H1 (cell line): ENCODE measurements around the gene DRGX. TPM values are rescaled to one million over a fixed set of nuclear protein-coding genes. Genes with fewer than 3 reads are reported as not detected.

ENCODE experiments used
- CTCF ChIA-PET: fragments of 300-600 bp; sonication (Branson Sonifier 250); formaldehyde crosslinking; loops from one replicate; lab custom pipeline; 2021; ENCODE audit not compliant: partially characterized antibody; lab: Charles Lee
- POLR2A ChIA-PET: fragments of 300-600 bp; sonication (Branson Sonifier 250); formaldehyde crosslinking; loops from one replicate; lab custom pipeline; 2021; ENCODE audit warnings: inconsistent platforms; ENCODE audit not compliant: partially characterized antibody; lab: Charles Lee
- DNase-seq, 2 experiments: peaks; one replicate each; pipeline versions ENCODE4 v3.0.0 to v3.0.0-alpha.2; 2010 to 2022; ENCODE audit warnings: low spot score in 2 of 2, low read depth in 1 of 2, mixed read lengths in 1 of 2
- FAIRE-seq: peaks from 2 replicates; lab custom pipeline; 2011; peaks lifted over from hg19 to GRCh38; lab: Jason Lieb, UNC
- H2AFZ ChIP-seq: 2 replicates; pipeline ENCODE4 v1.8.1; 2012; ENCODE audit warnings: low read length, inconsistent platforms
- H2AK5ac ChIP-seq: 2 replicates; pipeline ENCODE4 v1.6.1; 2013; ENCODE audit warnings: low read depth, low read length
- H2BK120ac ChIP-seq: replicated peaks from 2 replicates; pipeline ENCODE3; 2013; ENCODE audit warnings: low read depth, low read length, inconsistent platforms
- H2BK12ac ChIP-seq: 2 replicates; pipeline ENCODE4 v1.6.1; 2013; ENCODE audit warnings: low read depth, low read length
- H2BK15ac ChIP-seq: 2 replicates; pipeline ENCODE4 v1.6.1; 2013; ENCODE audit warnings: low read length
- H2BK20ac ChIP-seq: 2 replicates; pipeline ENCODE4 v1.6.1; 2013; ENCODE audit warnings: low read length
- H2BK5ac ChIP-seq: 2 replicates; pipeline ENCODE4 v1.6.1; 2013; ENCODE audit warnings: low read depth, low read length
- H3K14ac ChIP-seq: 2 replicates; pipeline ENCODE4 v1.6.1; 2013; ENCODE audit warnings: inconsistent platforms; ENCODE audit not compliant: insufficient read length
- H3K18ac ChIP-seq: 2 replicates; pipeline ENCODE4 v1.6.1; 2013; ENCODE audit warnings: low read length; ENCODE audit errors: extremely low read depth
- H3K23ac ChIP-seq: 2 replicates; pipeline ENCODE4 v1.6.1; 2013; ENCODE audit warnings: inconsistent platforms; ENCODE audit not compliant: insufficient read length
- H3K23me2 ChIP-seq: 2 replicates; pipeline ENCODE4 v1.6.1; 2013; ENCODE audit warnings: low read depth, low read length
- H3K27ac ChIP-seq: 2 replicates; pipeline ENCODE4 v1.6.1; 2011; ENCODE audit warnings: low read depth, low read length, inconsistent platforms
- H3K27me3 ChIP-seq, 4 experiments: replicated peaks in 1 of 4; 1 replicate in 1 of 4; 2 replicates in 3 of 4; pipeline versions ENCODE4 v1.6.1 to v1.8.1; 2011 to 2013; ENCODE audit warnings: low read length in 3 of 4, mild to moderate bottlenecking in 3 of 4, inconsistent platforms in 2 of 4, mixed read lengths in 2 of 4, moderate library complexity in 1 of 4; ENCODE audit not compliant: control insufficient read depth in 3 of 4, insufficient read depth in 3 of 4; ENCODE audit errors: extremely low read depth in 1 of 4
- H3K36me3 ChIP-seq, 4 experiments: 2 replicates each; pipeline versions ENCODE4 v1.6.1 to v1.8.1; 2011 to 2013; ENCODE audit warnings: mild to moderate bottlenecking in 4 of 4, low read length in 3 of 4, moderate library complexity in 2 of 4, control low read depth in 1 of 4, inconsistent platforms in 1 of 4; ENCODE audit not compliant: insufficient read depth in 4 of 4, control insufficient read depth in 2 of 4
- H3K4ac ChIP-seq: replicated peaks from 2 replicates; pipeline ENCODE3; 2013; ENCODE audit warnings: low read length, low read depth, mixed read lengths, inconsistent platforms; ENCODE audit not compliant: insufficient read length
- H3K4me1 ChIP-seq, 4 experiments: replicated peaks in 1 of 4; 1 replicate in 1 of 4; 2 replicates in 3 of 4; pipeline versions ENCODE4 v1.6.1 to v1.8.1; 2011 to 2013; ENCODE audit warnings: low read length in 3 of 4, inconsistent platforms in 2 of 4, mixed read lengths in 1 of 4; ENCODE audit not compliant: insufficient read depth in 4 of 4, control insufficient read depth in 3 of 4
- H3K4me2 ChIP-seq, 2 experiments: 2 replicates each; pipeline versions ENCODE4 v1.6.1 to v1.8.1; 2011 to 2013; ENCODE audit warnings: low read depth in 2 of 2, low read length in 2 of 2, control low read depth in 1 of 2, inconsistent platforms in 1 of 2, mild to moderate bottlenecking in 1 of 2; ENCODE audit not compliant: insufficient read depth in 1 of 2
- H3K4me3 ChIP-seq, 4 experiments: fragments of 200-600, 300-600 bp in 1 of 4; sonication (generic), shearing (Covaris generic), sonication (Bioruptor Twin) in 1 of 4; 2 replicates each; pipeline versions ENCODE4 v1.5.1 to v1.8.1; 2011 to 2016; ENCODE audit warnings: low read length in 4 of 4, low read depth in 3 of 4, control low read depth in 2 of 4, inconsistent platforms in 2 of 4, mild to moderate bottlenecking in 2 of 4, mixed read lengths in 1 of 4, moderate library complexity in 1 of 4; ENCODE audit not compliant: insufficient read depth in 2 of 4; ENCODE audit errors: extremely low read depth in 1 of 4
- H3K56ac ChIP-seq: replicated peaks from 2 replicates; pipeline ENCODE3; 2013; ENCODE audit warnings: low read depth, mild to moderate bottlenecking, mixed read lengths, low read length, inconsistent platforms; ENCODE audit not compliant: insufficient read length
- H3K79me1 ChIP-seq: 2 replicates; pipeline ENCODE4 v1.6.1; 2013; ENCODE audit warnings: low read depth, low read length, control low read depth
- H3K79me2 ChIP-seq, 2 experiments: 2 replicates each; pipeline versions ENCODE4 v1.6.1 to v1.8.1; 2012 to 2013; ENCODE audit warnings: low read length in 2 of 2, mild to moderate bottlenecking in 2 of 2, inconsistent platforms in 1 of 2; ENCODE audit not compliant: insufficient read depth in 2 of 2, control insufficient read depth in 1 of 2
- H3K9ac ChIP-seq, 4 experiments: replicated peaks in 1 of 4; 1 replicate in 1 of 4; 2 replicates in 3 of 4; pipeline versions ENCODE4 v1.6.1 to v1.8.1; 2011 to 2013; ENCODE audit warnings: low read depth in 3 of 4, low read length in 3 of 4, control low read depth in 2 of 4, mild to moderate bottlenecking in 2 of 4, moderate library complexity in 2 of 4, inconsistent platforms in 1 of 4; ENCODE audit errors: extremely low read depth in 1 of 4
- H3K9me3 ChIP-seq, 2 experiments: 2 replicates each; pipeline versions ENCODE4 v1.6.1 to v1.8.1; 2012 to 2013; ENCODE audit warnings: mild to moderate bottlenecking in 2 of 2, moderate library complexity in 2 of 2, control low read depth in 1 of 2, inconsistent platforms in 1 of 2, low read depth in 1 of 2, low read length in 1 of 2, mixed read lengths in 1 of 2; ENCODE audit not compliant: insufficient read depth in 2 of 2
- H4K20me1 ChIP-seq, 2 experiments: replicated peaks in 1 of 2; 2 replicates each; pipeline versions ENCODE3 to v1.8.1; 2011 to 2013; ENCODE audit warnings: inconsistent platforms in 2 of 2, low read length in 2 of 2, mild to moderate bottlenecking in 1 of 2; ENCODE audit not compliant: insufficient read depth in 2 of 2, control insufficient read depth in 1 of 2
- H4K5ac ChIP-seq: 2 replicates; pipeline ENCODE4 v1.6.1; 2013; ENCODE audit warnings: low read length, low read depth, mixed read lengths, inconsistent platforms; ENCODE audit not compliant: insufficient read length
- H4K8ac ChIP-seq: 2 replicates; pipeline ENCODE4 v1.8.0; 2013; ENCODE audit warnings: mild to moderate bottlenecking, moderate library complexity, low read length, inconsistent platforms; ENCODE audit not compliant: insufficient read depth; ENCODE audit errors: extremely low read depth
- H4K91ac ChIP-seq: replicated peaks from 2 replicates; pipeline ENCODE3; 2013; ENCODE audit warnings: low read length, mixed read lengths, inconsistent platforms; ENCODE audit not compliant: insufficient read length
- BACH1 ChIP-seq: IDR thresholded peaks from 2 replicates; pipeline ENCODE4 v1.6.1; 2012; ENCODE audit warnings: low read length, improper control_type of control experiment
- BCL11A ChIP-seq, 2 experiments: IDR thresholded peaks; one replicate each; pipeline ENCODE4 v1.6.1; 2011; ENCODE audit warnings: low read depth in 2 of 2, low read length in 2 of 2, mild to moderate bottlenecking in 2 of 2
- BRCA1 ChIP-seq: IDR thresholded peaks from 2 replicates; pipeline ENCODE4 v1.6.1; 2012; ENCODE audit warnings: low read depth, low read length, improper control_type of control experiment
- CBX5 ChIP-seq: fragments of 300-800, 300-1000 bp; sonication (generic); IDR thresholded peaks from 2 replicates; pipeline ENCODE4 v1.7.1; 2016; ENCODE audit warnings: antibody characterized with exemption, low read length, low read depth
- CEBPB ChIP-seq: IDR thresholded peaks from 2 replicates; pipeline ENCODE4 v1.6.1; 2012; ENCODE audit warnings: low read depth, low read length
- EP300 ChIP-seq, 2 experiments: IDR thresholded peaks; 1 replicate in 1 of 2; 2 replicates in 1 of 2; pipeline ENCODE4 v1.6.1; 2011 to 2012; ENCODE audit warnings: low read depth in 2 of 2, low read length in 2 of 2, mild to moderate bottlenecking in 2 of 2, borderline replicate concordance in 1 of 2, inconsistent platforms in 1 of 2, moderate library complexity in 1 of 2
- RBBP5 ChIP-seq: IDR thresholded peaks from 2 replicates; pipeline ENCODE4 v1.7.1; 2012; ENCODE audit warnings: low read depth, mild to moderate bottlenecking, inconsistent platforms, low read length, moderate library complexity, borderline replicate concordance
- RFX5 ChIP-seq: IDR thresholded peaks from 2 replicates; pipeline ENCODE4 v1.6.1; 2011; ENCODE audit warnings: low read depth, low read length, improper control_type of control experiment, borderline replicate concordance
- RNF2 ChIP-seq: fragments of 200-900, 300-1000 bp; sonication (generic); IDR thresholded peaks from 2 replicates; pipeline ENCODE4 v1.7.1; 2016; ENCODE audit warnings: borderline replicate concordance, low read depth, mild to moderate bottlenecking, antibody characterized with exemption, low read length; ENCODE audit not compliant: poor library complexity, severe bottlenecking; ENCODE audit errors: missing control alignments
- SP1 ChIP-seq: IDR thresholded peaks from 2 replicates; pipeline ENCODE4 v1.6.1; 2011; ENCODE audit warnings: low read depth, low read length
- SP2 ChIP-seq: IDR thresholded peaks from 2 replicates; pipeline ENCODE4 v1.6.1; 2012; ENCODE audit warnings: mild to moderate bottlenecking, low read length, inconsistent platforms
- SUZ12 ChIP-seq: fragments of 200-600 bp; sonication (generic); IDR thresholded peaks from 2 replicates; pipeline ENCODE4 v1.6.1; 2012; ENCODE audit warnings: mild to moderate bottlenecking, inconsistent platforms, low read length, moderate library complexity, mixed read lengths
- WGBS, 2 experiments: shearing (Covaris generic) in 1 of 2; methylation state at CpG; one replicate each; pipeline versions ENCODE4 v1.1.6 to v1.1.7; 2013 to 2015; ENCODE audit warnings: low lambda C conversion rate in 2 of 2, mixed read lengths in 2 of 2, inconsistent platforms in 1 of 2, low coverage in 1 of 2, missing lambda C conversion rate in 1 of 2; ENCODE audit not compliant: insufficient replicate concordance in 2 of 2, insufficient coverage in 1 of 2, insufficient read length in 1 of 2; ENCODE audit errors: extremely low coverage in 1 of 2, missing lambda C conversion rate in 1 of 2; 5-methylcytosine and 5-hydroxymethylcytosine counted together
- polyA plus RNA-seq, 7 experiments: library from polyadenylated mRNA; depleted of rRNA in 3 of 7; stranded (reverse) in 5 of 7; unstranded in 2 of 7; fragments of >200 nt in 5 of 7; fragments of 200-250 nt in 2 of 7; gene quantifications; 1 replicate in 5 of 7; 2 replicates in 1 of 7; 4 replicates in 1 of 7; pipeline versions ENCODE4 v1.2.1 to v1.2.3, GENCODE V29; 2011 to 2013; ENCODE audit warnings: missing spikeins in 2 of 7, mixed read lengths in 2 of 7
- total RNA-seq: library from RNA; stranded (reverse); fragmentation: NEBNext Ultra II Directional; extraction: Animal tissue kit (Norgen Biotek cat#: 25700); gene quantifications from 2 replicates; pipeline ENCODE4 v1.2.1, GENCODE V29; 2021

Gene DRGX
- total and polyA plus RNA-seq, 2 of the 8 experiments (the other 6 are each of a cell fraction or from before 2014, with no cell fraction given), result not detected

DNA sequence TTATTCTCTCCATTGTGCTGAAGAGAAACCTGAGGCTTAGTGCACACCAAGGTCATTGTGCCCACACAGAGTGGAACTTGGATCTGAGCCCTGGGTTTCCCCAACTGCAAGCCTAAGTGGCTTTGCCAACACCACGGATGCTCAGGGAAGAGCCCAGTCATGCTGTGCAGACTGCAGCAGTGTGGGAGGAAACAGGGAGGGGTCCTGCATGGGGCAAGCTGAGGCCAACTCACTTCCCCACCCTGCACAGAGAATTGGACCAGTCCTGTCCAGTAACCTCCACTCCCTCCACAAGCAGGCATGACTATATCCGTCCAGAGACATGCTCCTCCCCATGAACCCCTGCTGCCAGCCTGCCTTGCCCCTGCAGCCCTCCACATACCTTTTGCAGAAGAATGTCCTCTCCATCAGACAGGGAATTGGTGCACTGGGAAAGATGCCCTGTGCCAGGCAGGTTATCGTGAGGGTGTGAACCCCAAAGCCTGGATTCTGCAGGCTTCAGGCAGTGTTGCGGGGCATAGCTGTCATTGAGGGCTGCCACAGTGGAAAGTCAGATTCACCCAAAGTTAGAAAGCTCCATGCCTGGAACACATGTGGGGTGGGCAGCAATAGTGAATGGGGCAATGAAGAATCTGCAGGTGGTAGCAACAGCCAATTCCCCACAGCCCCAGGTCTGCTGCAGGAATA lies 44.9 kb downstream of the DRGX start:
- Histone ChIP-seq H4K91ac (no peak overlapping the region), H2BK12ac (no peak overlapping the region), H3K56ac (no peak overlapping the region), H3K79me1 (no peaks in the 10 kb centered on the region), H4K8ac (no peak overlapping the region), H3K27ac (no peak overlapping the region), H2BK5ac (no peak overlapping the region), H3K9ac (no peak overlapping the region), H3K79me2 (no peaks in the 10 kb centered on the region), H3K4me1 (no peaks in the 10 kb centered on the region), H3K18ac (no peak overlapping the region), H3K23ac (no peak overlapping the region), H3K9me3 (no peaks in the 10 kb centered on the region), H2BK15ac (no peak overlapping the region), H4K20me1 (no peaks in the 10 kb centered on the region), H3K36me3 (no peaks in the 10 kb centered on the region), H2BK20ac (no peak overlapping the region), H3K4ac (no peak overlapping the region), H4K5ac (no peak overlapping the region), H3K4me3 (no peak overlapping the region), H3K14ac (no peak overlapping the region), H3K4me2 (no peak overlapping the region), H2AFZ (no peak overlapping the region), H2AK5ac (no peak overlapping the region), H3K27me3 (no peaks in the 10 kb centered on the region), H2BK120ac (no peak overlapping the region), H3K23me2 (no peaks in the 10 kb centered on the region)
- POLR2A ChIA-PET, result no interaction called here
- CTCF ChIA-PET, result no interaction called here
- WGBS, 2 experiments, result 79% methylated on average over 4 of the region's 4 CpGs; no CpG with 5 or more reads in 1 of the 2 experiments
- no peak for TF ChIP-seq SP2
- no peak for TF ChIP-seq RNF2
- no peak for TF ChIP-seq CBX5
- no peak for TF ChIP-seq BACH1
- TF ChIP-seq BRCA1, result no peak
- TF ChIP-seq EP300 (IDR thresholded peaks at IDR 0.05; ENCODE audit: borderline replicate concordance in 1 of 2, low read depth in 2 of 2, low read length in 2 of 2), result no peak
- no peak for TF ChIP-seq RFX5
- TF ChIP-seq SUZ12, result no peak
- TF ChIP-seq BCL11A (IDR thresholded peaks at IDR 0.05; ENCODE audit: low read depth in 2 of 2, low read length in 2 of 2), result no peak
- TF ChIP-seq CEBPB, result no peak
- TF ChIP-seq SP1, result no peak
- no peak for TF ChIP-seq RBBP5
- FAIRE-seq (no peak), DNase-seq (no peak)
